ENCODE results near the gene QSOX2. TPM values are rescaled to one million over a fixed set of nuclear protein-coding genes. Genes with fewer than 3 reads are reported as not detected.

The QSOX2 gene
- total and polyA plus RNA-seq, 4 donors = 0.79 to 12.7 (median 4.3) TPM

GRCh38 chr9:136270173-136270705 is 24.6 kb upstream of the QSOX2 start:
- Histone ChIP-seq H3K4me1 (ENCODE audit: control insufficient read depth in 4 of 4, insufficient read depth in 4 of 4, low read length in 3 of 4) (peaks cover 0 to 5% (median 2%) of the 10 kb centered on the region in 4 donors), H3K4me3 (ENCODE audit: low read depth in 1 of 3, low read length in 3 of 3) (no peak overlapping the region), H3K27ac (ENCODE audit: low read depth in 1 of 2, low read length in 2 of 2) (no peak overlapping the region), H3K36me3 (ENCODE audit: control insufficient read depth in 4 of 4, insufficient read depth in 3 of 4, low read depth in 1 of 4, low read length in 3 of 4) (no peaks in the 10 kb centered on the region), H3K9me3 (ENCODE audit: control insufficient read depth in 4 of 4, low read length in 3 of 4) (no peaks in the 10 kb centered on the region), H3K27me3 (ENCODE audit: control insufficient read depth in 4 of 4, insufficient read depth in 4 of 4, low read length in 3 of 4) (no peaks in the 10 kb centered on the region), H3K9ac (ENCODE audit: low read depth in 1 of 2, low read length in 2 of 2) (no peak overlapping the region)
- TF ChIP-seq GABPA (IDR thresholded peaks at IDR 0.05 in 1 of 2, conservative IDR thresholded peaks at IDR 0.05 in 1 of 2) (no peak), FOXA1 (IDR thresholded peaks at IDR 0.05) (no peak), REST (IDR thresholded peaks at IDR 0.05) (no peak)
- DNase-seq (ENCODE audit: low spot score) = no peak
- 82% methylated on average over 13 of the region's 13 CpGs for WGBS

- Histone ChIP-seq H3K27ac (ENCODE audit: low read depth in 1 of 2, low read length in 2 of 2) (no peak overlapping the region), H3K27me3 (ENCODE audit: control insufficient read depth in 4 of 4, insufficient read depth in 4 of 4, low read length in 3 of 4) (no peaks in the 10 kb centered on the region), H3K9ac (ENCODE audit: low read depth in 1 of 2, low read length in 2 of 2) (no peak overlapping the region), H3K9me3 (ENCODE audit: control insufficient read depth in 4 of 4, low read length in 3 of 4) (no peaks in the 10 kb centered on the region), H3K36me3 (ENCODE audit: control insufficient read depth in 4 of 4, insufficient read depth in 3 of 4, low read depth in 1 of 4, low read length in 3 of 4) (no peaks in the 10 kb centered on the region), H3K4me3 (ENCODE audit: low read depth in 1 of 3, low read length in 3 of 3) (no peak overlapping the region), H3K4me1 (ENCODE audit: control insufficient read depth in 4 of 4, insufficient read depth in 4 of 4, low read length in 3 of 4) (peaks cover 0 to 5% (median 2%) of the 10 kb centered on the region in 4 donors)
- WGBS = 58% methylated on average over 6 of the region's 6 CpGs
- DNase-seq (ENCODE audit: low spot score) = no peak
- TF ChIP-seq HNF4A (conservative IDR thresholded peaks at IDR 0.05) = no peak
- TF ChIP-seq SP1 (IDR thresholded peaks at IDR 0.05) = no peak
- no peak for TF ChIP-seq RAD21 (IDR thresholded peaks at IDR 0.05)
- no peak for TF ChIP-seq FOXA2 (IDR thresholded peaks at IDR 0.05)
- no peak for TF ChIP-seq ATF3 (IDR thresholded peaks at IDR 0.05)
- no peak for TF ChIP-seq RXRA (IDR thresholded peaks at IDR 0.05)
- TF ChIP-seq HNF4G (IDR thresholded peaks at IDR 0.05) = no peak
- TF ChIP-seq, protein P1, sequence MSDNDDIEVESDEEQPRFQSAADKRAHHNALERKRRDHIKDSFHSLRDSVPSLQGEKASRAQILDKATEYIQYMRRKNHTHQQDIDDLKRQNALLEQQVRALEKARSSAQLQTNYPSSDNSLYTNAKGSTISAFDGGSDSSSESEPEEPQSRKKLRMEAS (IDR thresholded peaks at IDR 0.05) = no peak
- TF ChIP-seq NR2F2 (IDR thresholded peaks at IDR 0.05) = no peak
- no peak for TF ChIP-seq JUND (IDR thresholded peaks at IDR 0.05)
- TF ChIP-seq, protein P2, sequence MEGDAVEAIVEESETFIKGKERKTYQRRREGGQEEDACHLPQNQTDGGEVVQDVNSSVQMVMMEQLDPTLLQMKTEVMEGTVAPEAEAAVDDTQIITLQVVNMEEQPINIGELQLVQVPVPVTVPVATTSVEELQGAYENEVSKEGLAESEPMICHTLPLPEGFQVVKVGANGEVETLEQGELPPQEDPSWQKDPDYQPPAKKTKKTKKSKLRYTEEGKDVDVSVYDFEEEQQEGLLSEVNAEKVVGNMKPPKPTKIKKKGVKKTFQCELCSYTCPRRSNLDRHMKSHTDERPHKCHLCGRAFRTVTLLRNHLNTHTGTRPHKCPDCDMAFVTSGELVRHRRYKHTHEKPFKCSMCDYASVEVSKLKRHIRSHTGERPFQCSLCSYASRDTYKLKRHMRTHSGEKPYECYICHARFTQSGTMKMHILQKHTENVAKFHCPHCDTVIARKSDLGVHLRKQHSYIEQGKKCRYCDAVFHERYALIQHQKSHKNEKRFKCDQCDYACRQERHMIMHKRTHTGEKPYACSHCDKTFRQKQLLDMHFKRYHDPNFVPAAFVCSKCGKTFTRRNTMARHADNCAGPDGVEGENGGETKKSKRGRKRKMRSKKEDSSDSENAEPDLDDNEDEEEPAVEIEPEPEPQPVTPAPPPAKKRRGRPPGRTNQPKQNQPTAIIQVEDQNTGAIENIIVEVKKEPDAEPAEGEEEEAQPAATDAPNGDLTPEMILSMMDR (IDR thresholded peaks at IDR 0.05; ENCODE audit: low read depth, low read length, missing input control) = no peak
- TF ChIP-seq FOXA1 (IDR thresholded peaks at IDR 0.05) = no peak
- TF ChIP-seq EGR1 (IDR thresholded peaks at IDR 0.05; ENCODE audit: low read depth in 2 of 2) = no peak
- no peak for TF ChIP-seq ZBTB33 (IDR thresholded peaks at IDR 0.05)
- TF ChIP-seq GABPA (IDR thresholded peaks at IDR 0.05 in 1 of 2, conservative IDR thresholded peaks at IDR 0.05 in 1 of 2) = no peak
Measured at GRCh38 chr9:136268735-136269134, 23.1 kb upstream of the QSOX2 start.

Data from liver (tissue), 9 donors.